Activated CD4-positive, alpha-beta T cell treated with anti-CD3 and anti-CD28 coated beads, Interleukin-2, amount 10 ng/mL, durations not matched to agents 24 days and 14 days (primary cell): ENCODE measurements around the gene WNT3A. TPM values are rescaled to one million over a fixed set of nuclear protein-coding genes. Genes with fewer than 3 reads are reported as not detected.

Experiments used
- DNase-seq: peaks from one replicate; pipeline ENCODE4 v3.0.0; 2022
- H3K27ac Mint-ChIP-seq: one replicate; pipeline ENCODE4 v1.8.0; 2022; ENCODE audit warnings: mild to moderate bottlenecking, mixed read lengths
- H3K27me3 Mint-ChIP-seq: one replicate; pipeline ENCODE4 v1.8.0; 2022; ENCODE audit warnings: mixed read lengths
- H3K36me3 Mint-ChIP-seq: one replicate; pipeline ENCODE4 v1.8.0; 2022; ENCODE audit warnings: low read depth, mild to moderate bottlenecking, mixed read lengths
- H3K4me1 Mint-ChIP-seq: one replicate; pipeline ENCODE4 v1.8.0; 2021; ENCODE audit warnings: mixed read lengths
- H3K4me3 Mint-ChIP-seq: one replicate; pipeline ENCODE4 v1.8.0; 2022; ENCODE audit warnings: mild to moderate bottlenecking, moderate library complexity, mixed read lengths
- H3K9me3 Mint-ChIP-seq: one replicate; pipeline ENCODE4 v1.8.0; 2021; ENCODE audit warnings: mixed read lengths
- intact Hi-C: fragments of 100-400 bp; cut with micrococcal nuclease; formaldehyde crosslinking; loops from one replicate; pipeline ENCODE4 v1.15.1; 2023
- total RNA-seq: library from RNA; stranded (reverse); gene quantifications from 2 replicates; pipeline ENCODE4 v1.2.3, GENCODE V29; 2022

WNT3A gene
- total RNA-seq, 1 donor from 2014 or later: not detected

DNA sequence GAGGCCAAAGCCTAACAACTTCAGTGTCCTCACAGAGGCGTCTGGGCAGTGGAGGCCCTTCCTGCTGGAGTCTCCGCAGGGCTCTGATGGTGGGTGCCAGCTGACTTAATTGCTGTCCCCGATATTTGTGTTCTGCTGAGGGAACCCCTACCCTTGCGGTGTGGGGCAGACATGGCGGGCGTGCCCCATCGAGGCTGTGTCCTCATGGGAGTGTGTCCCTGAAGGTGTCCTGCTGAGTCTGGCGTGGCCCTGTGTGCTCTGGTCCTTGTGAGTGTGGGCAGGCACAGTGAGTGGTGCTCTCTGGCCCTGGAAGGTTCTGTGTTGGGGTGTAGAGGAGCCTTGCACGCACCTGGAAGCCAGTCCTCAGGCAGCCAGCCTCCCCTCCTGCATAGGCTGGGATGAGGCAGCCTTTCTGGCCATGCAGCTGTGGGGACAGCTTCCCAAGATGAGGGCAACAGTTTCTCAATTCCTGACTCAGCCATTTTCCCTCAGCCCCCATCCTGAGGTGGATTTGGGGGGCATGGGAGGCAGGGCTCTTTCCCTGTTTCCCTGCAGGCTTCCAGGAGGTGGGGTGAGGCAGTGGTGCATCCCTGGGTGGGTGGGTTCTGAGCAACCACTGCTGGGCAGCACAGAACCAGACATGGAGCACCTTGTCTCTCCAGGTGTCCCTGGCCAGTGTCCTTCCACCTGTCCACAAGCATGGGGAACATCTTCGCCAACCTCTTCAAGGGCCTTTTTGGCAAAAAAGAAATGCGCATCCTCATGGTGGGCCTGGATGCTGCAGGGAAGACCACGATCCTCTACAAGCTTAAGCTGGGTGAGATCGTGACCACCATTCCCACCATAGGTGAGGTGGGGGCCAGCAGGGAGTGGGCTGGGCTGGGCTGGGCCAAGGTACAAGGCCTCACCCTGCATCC, 89.9 kb downstream of the WNT3A start:
- intact Hi-C loops: no loop called here
- H3K4me3 Mint-ChIP-seq: no peak overlapping the region
- DNase-seq: no peak
- peaks cover 11% of the 10 kb centered on the region for H3K9me3 Mint-ChIP-seq
- peaks cover 71% of the 10 kb centered on the region for H3K36me3 Mint-ChIP-seq
- no peaks in the 10 kb centered on the region for H3K27me3 Mint-ChIP-seq
- H3K4me1 Mint-ChIP-seq: peaks cover 16% of the 10 kb centered on the region
- no peak overlapping the region for H3K27ac Mint-ChIP-seq

DNA sequence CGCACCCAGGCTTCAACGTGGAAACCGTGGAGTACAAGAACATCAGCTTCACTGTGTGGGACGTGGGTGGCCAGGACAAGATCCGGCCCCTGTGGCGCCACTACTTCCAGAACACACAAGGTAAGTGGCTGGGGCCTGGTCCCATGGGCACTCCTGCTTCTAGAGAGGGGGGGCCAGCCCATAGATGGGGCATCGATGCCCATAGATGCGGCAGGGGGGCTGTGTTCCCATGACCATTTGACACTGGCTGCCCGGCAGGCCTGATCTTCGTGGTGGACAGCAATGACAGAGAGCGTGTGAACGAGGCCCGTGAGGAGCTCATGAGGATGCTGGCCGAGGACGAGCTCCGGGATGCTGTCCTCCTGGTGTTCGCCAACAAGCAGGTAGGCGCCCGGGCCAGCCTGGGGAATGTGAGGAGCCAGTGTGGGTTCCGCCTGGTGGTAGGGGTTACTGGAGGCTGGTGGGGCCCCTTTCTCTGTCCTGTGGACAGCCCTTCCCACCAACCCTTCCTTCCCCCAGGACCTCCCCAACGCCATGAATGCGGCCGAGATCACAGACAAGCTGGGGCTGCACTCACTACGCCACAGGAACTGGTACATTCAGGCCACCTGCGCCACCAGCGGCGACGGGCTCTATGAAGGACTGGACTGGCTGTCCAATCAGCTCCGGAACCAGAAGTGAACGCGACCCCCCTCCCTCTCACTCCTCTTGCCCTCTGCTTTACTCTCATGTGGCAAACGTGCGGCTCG, 90.7 kb downstream of the WNT3A start:
- intact Hi-C loops: no loop called here
- Mint-ChIP-seq H3K36me3 (peaks cover 63% of the 10 kb centered on the region), H3K4me3 (no peak overlapping the region), H3K27me3 (no peaks in the 10 kb centered on the region), H3K9me3 (peaks cover 11% of the 10 kb centered on the region), H3K4me1 (peaks cover 16% of the 10 kb centered on the region), H3K27ac (no peak overlapping the region)
- no peak for DNase-seq

DNA sequence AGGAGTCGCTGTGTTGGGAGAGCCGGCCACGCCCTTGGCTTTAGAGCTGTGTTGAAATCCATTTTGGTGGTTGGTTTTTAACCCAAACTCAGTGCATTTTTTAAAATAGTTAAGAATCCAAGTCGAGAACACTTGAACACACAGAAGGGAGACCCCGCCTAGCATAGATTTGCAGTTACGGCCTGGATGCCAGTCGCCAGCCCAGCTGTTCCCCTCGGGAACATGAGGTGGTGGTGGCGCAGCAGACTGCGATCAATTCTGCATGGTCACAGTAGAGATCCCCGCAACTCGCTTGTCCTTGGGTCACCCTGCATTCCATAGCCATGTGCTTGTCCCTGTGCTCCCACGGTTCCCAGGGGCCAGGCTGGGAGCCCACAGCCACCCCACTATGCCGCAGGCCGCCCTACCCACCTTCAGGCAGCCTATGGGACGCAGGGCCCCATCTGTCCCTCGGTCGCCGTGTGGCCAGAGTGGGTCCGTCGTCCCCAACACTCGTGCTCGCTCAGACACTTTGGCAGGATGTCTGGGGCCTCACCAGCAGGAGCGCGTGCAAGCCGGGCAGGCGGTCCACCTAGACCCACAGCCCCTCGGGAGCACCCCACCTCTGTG, 91.6 kb downstream of the WNT3A start:
- Mint-ChIP-seq H3K9me3 (peaks cover 11% of the 10 kb centered on the region), H3K27ac (no peak overlapping the region), H3K27me3 (peaks cover 2% of the 10 kb centered on the region), H3K4me1 (peaks cover 18% of the 10 kb centered on the region), H3K36me3 (peaks cover 58% of the 10 kb centered on the region), H3K4me3 (no peak overlapping the region)
- intact Hi-C loops: no loop called here
- no peak for DNase-seq

DNA sequence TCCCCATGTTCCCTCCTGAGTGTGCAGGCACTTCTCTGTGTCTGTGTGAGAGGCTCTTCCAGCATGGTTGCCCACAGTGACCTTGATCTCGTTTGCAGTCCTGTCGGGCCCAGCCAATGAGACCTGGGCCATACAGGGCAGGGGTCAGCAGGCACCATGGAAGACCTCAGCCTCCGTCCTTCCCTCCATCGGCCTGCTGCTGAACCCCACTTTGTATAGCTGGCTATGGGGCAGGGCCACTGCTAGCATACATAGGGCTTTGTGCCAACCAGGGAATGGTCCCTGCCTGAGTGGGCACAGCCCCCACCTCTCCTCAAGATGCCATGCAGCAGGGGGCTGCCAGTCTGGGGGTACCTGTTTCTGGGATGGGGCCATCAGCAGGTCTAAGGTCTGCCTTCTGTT, 92.5 kb downstream of the WNT3A start:
- H3K4me3 Mint-ChIP-seq: no peak overlapping the region

DNA sequence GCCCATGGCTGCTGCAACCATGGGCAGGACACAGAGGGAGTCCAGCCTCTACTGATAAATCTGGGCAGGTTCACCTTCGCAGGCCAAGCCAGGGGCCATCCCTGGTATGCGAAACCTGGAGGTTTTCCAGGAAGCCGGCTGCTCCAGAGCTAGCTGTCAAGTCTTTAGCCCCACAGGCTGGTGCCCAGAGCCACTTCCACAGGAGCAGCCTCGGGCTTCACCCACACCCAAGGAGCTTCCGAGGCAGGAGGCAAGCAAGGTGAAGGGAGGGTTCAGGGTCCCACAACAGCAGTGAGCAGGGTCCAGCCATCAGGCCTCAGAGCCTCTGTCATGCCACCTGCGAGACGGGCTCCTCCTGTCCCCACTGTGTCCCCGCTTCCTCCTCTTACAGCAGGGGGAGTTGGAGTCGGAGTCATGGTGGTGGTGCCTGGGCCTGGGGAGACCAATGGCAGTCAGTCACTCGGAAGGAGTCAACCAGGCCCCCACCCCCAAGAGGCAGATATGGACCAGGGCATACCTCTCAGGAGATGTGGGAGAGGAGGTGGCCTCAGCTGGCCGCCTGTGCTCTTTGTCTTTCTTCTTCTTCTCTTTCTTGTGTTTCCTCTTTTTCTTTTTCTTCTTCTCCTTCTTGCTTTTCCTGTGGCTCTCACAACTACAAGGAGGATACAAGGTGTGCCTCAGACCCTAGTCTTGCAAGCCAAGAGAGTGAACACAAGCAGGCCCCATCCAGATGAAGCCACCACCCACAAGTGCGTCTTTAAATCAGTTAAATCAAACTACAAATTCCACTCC, 94.2 kb downstream of the WNT3A start:
- Mint-ChIP-seq H3K36me3 (peaks cover 38% of the 10 kb centered on the region), H3K4me1 (peaks cover 22% of the 10 kb centered on the region), H3K4me3 (peak overlapping the region; percentile 93), H3K27ac (peak overlapping the region; percentile 74), H3K27me3 (peaks cover 2% of the 10 kb centered on the region), H3K9me3 (no peaks in the 10 kb centered on the region)
- intact Hi-C loops: loop anchor here (10.0 kb wide), 1 partner anchor 336 kb away; no protein-coding TSS in a partner anchor
- DNase-seq: peak; percentile 62

More for the DNA sequence above, 92.5 kb downstream of the WNT3A start:
- intact Hi-C loops: no loop called here
- Mint-ChIP-seq H3K9me3 (peaks cover 8% of the 10 kb centered on the region), H3K4me1 (peaks cover 25% of the 10 kb centered on the region), H3K27ac (peak overlapping the region; percentile 51), H3K27me3 (peaks cover 2% of the 10 kb centered on the region), H3K36me3 (peaks cover 52% of the 10 kb centered on the region)
- no peak for DNase-seq

DNA sequence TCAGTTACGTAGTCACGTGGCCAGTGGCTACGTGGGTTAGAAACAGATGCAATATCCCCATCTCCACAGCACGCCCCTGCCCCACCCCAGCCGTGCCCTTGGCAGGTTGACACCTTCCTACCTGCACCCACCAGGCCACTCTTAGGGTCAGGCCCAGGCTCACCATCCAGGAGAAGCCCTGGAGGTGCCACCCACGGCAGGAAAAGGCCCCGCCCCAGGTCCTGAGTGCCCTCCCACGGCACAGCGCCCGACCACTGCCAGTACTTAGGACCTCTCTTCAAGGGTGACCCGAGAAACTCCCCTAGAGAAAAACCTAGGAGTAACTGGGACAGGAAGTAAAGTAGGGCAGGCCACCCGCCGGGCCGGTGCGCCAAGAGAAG, 94.8 kb downstream of the WNT3A start:
- Mint-ChIP-seq H3K4me1 (peaks cover 22% of the 10 kb centered on the region), H3K27me3 (peaks cover 2% of the 10 kb centered on the region), H3K9me3 (no peaks in the 10 kb centered on the region), H3K4me3 (peak overlapping the region; percentile 93), H3K36me3 (peaks cover 38% of the 10 kb centered on the region), H3K27ac (peak overlapping the region; percentile 74)
- intact Hi-C loops: loop anchor here (10.0 kb wide), 1 partner anchor 337 kb away; no protein-coding TSS in a partner anchor
- peak; percentile 67 for DNase-seq

DNA sequence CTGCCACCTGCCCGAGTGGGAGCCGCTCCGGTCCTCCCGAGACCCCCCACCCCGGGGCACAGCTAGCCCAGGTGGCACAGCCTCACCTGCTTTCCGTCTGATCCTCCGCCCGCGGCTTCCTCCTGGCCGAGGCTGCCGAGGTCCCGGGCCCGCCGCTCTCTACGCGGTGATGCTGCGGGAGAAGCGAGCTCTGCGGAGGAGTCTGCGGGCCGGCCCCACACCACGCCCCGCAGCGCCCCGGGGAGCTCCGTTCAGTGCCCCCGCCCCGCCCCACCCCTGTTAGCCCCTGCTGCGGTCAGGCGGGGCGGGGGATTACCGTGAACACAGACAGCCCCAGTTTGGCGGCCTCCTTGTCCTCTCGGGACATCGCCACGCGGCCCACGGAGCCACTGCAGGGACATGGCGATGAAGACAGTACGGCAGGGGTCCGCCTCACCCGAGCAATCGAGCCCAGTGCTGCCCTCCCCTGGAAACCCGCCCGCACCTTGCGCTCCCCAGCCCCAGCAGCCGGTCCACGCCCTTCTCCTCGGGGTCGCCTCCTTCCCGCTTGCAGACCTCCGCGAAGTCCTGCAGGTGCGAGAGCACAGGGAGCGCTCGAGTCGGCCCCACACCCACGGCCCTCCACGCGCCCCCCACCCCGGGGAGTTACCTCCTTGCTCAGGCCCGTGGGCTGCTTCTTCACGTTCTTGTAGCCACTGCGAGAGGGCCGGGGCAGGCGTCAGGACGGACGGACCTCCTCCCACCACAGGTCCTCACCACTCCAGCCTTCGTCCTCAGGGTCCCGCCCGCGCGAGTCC, 95.4 kb downstream of the WNT3A start:
- intact Hi-C loops: loop anchor here (2.0 to 10.0 kb wide), 2 partner anchors 337 to 363 kb away; no protein-coding TSS in a partner anchor
- H3K4me1 Mint-ChIP-seq: peaks cover 22% of the 10 kb centered on the region
- peaks cover 2% of the 10 kb centered on the region for H3K27me3 Mint-ChIP-seq
- peaks cover 40% of the 10 kb centered on the region for H3K36me3 Mint-ChIP-seq
- H3K4me3 Mint-ChIP-seq: peak overlapping the region; percentile 93
- peak overlapping the region; percentile 75 for H3K27ac Mint-ChIP-seq
- H3K9me3 Mint-ChIP-seq: no peaks in the 10 kb centered on the region
- peak; percentile 84 for DNase-seq

DNA sequence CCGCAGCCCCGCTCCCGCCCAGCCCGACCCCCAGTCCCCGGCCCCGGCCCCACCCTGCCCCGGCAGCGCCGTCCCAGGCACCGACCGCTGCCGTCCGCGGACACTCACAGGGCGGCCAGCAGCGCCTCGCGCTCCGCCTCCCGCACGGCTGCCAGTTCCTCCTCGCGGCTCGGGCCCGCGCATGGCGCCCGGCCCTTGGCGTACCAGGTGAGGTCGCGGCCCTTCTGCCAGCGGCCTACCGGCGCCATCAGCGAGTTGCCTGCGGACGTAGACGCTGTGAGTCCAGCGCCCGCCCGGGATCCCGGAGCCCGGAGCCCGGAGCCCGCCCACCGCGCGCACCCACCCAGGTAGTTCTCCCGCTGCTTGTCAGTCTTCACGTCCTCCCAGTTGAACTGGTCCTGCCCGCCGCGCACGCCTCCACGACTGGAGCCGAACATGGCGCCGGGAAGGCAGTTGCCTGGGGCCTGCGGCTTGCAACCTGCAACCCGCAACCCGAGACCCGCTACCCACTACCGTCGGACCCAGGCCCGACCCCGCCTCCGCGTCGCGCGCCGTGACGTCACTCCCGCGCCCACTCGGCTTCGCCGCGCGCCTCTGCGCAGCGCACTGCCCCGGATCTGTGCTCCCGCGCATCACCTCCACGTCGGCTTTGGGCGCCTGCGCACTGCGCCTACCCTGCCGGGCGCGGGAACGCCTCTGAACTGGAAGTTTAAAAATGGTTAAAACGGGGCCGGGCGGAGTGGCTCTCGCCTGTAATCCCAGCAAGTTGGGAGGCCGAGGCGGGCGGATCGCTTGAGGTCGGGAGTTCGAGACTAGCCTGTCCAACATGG, 96.2 kb downstream of the WNT3A start, which contains the start of gene C1orf35:
C1orf35 (minus strand) TSS at position 535 of the 830 bp plus-strand sequence; CDS start at position 437, 98 bp downstream.
- no peaks in the 10 kb centered on the region for H3K9me3 Mint-ChIP-seq
- peak; percentile 99 for DNase-seq
- intact Hi-C loops: loop anchor here (1.0 to 10.0 kb wide), 4 partner anchors 21 to 362 kb away; partner anchors contain the start of genes ARF1 and GUK1
- H3K36me3 Mint-ChIP-seq: peaks cover 34% of the 10 kb centered on the region
- peaks cover 24% of the 10 kb centered on the region for H3K4me1 Mint-ChIP-seq
- peaks cover 2% of the 10 kb centered on the region for H3K27me3 Mint-ChIP-seq
- H3K27ac Mint-ChIP-seq: peak within 1 kb of the TSS; percentile 97
- peak within 1 kb of the TSS; percentile 93 for H3K4me3 Mint-ChIP-seq

DNA sequence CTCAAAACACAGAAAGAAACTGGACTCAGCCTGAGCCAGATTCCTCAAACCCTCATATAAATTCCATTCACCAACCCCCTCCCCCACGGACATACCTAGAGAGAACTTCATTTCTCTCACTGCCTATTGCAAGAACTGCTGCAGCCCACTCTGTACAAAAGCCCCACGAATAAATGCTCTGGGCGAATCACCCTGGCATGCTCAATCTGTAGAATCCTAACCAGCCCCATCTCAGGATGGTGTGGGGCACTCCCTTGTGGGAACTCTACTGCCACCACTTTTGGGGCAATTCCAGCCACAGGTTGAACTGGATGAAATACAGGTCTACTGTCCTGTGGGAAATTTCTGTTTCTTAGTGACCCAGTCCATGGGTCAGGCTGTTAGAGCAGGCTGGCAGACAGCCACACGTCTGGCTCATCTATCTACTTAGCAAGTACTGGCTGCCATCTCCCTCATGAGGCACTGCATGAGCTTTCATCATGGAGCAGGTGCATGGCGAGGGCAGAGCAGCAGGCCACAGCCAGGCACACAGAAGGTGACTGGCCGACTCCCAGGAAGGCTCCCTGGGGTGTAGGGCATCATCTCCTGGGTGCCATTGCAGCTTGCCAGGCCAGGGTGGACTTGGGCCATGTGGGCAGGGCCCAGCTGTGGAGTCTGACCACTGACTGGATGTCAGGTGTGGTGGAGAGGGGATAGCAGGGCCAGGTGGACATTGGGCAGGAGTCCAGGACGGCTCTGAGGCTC, 97.9 kb downstream of the WNT3A start:
- no peak for DNase-seq
- Mint-ChIP-seq H3K27me3 (peaks cover 4% of the 10 kb centered on the region), H3K4me3 (peak overlapping the region; percentile 93), H3K9me3 (no peaks in the 10 kb centered on the region), H3K36me3 (peaks cover 30% of the 10 kb centered on the region), H3K4me1 (peaks cover 31% of the 10 kb centered on the region), H3K27ac (peak overlapping the region; percentile 76)
- intact Hi-C loops: loop anchor here (5.0 to 10.0 kb wide), 2 partner anchors 303 to 340 kb away; partner anchors contain the start of gene TRIM11

DNA sequence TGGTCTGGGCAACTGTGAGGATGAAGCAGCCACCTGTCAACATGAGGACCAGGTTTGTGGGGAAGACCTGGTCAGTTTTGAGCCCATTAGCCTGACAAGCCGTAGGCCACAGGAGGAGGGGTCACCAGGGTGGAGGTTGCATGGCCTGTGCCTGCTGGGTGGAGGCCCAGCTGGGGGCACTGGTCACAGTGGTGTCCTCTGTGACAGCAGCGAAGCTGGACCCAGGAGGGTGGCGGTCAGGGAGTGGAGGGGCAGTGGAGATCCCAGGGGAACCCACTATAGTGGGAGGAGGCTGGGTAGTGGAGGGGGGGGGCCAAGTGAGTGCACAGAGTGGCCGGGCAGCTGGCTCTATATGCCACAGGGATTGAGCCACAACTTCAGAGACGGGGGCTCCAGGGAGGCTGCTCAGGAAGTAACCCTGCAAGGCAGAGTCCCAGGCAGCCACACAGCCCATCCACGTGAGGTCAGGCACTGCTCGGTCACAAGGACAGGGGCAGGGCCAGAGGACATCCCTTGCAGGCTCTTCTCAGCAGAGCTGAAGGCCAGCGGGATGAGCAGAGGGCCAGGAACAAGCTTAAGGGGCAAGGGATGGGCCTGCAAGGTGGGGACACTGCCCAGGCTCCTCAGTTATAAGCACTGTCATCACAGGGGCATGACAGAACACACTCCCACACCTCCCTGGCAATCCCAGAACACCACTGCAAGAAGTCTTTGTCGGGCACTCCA, 98.6 kb downstream of the WNT3A start:
- peaks cover 24% of the 10 kb centered on the region for H3K36me3 Mint-ChIP-seq
- peaks cover 4% of the 10 kb centered on the region for H3K27me3 Mint-ChIP-seq
- intact Hi-C loops: loop anchor here (5.0 to 10.0 kb wide), 2 partner anchors 302 to 341 kb away; partner anchors contain the start of gene TRIM11
- no peaks in the 10 kb centered on the region for H3K9me3 Mint-ChIP-seq
- H3K4me3 Mint-ChIP-seq: no peak overlapping the region
- H3K4me1 Mint-ChIP-seq: peaks cover 38% of the 10 kb centered on the region
- no peak for DNase-seq
- no peak overlapping the region for H3K27ac Mint-ChIP-seq
